GM12874 (cell line): ENCODE measurements around the gene POFUT1.

Experiments used
- TF ChIP-seq, protein P1 (sequence below): IDR thresholded peaks from 2 replicates; pipeline ENCODE4 v1.5.1; 2011; ENCODE audit warnings: low read depth, mild to moderate bottlenecking, control low read depth, low read length, moderate library complexity; ENCODE audit not compliant: insufficient read depth

POFUT1 gene

DNA sequence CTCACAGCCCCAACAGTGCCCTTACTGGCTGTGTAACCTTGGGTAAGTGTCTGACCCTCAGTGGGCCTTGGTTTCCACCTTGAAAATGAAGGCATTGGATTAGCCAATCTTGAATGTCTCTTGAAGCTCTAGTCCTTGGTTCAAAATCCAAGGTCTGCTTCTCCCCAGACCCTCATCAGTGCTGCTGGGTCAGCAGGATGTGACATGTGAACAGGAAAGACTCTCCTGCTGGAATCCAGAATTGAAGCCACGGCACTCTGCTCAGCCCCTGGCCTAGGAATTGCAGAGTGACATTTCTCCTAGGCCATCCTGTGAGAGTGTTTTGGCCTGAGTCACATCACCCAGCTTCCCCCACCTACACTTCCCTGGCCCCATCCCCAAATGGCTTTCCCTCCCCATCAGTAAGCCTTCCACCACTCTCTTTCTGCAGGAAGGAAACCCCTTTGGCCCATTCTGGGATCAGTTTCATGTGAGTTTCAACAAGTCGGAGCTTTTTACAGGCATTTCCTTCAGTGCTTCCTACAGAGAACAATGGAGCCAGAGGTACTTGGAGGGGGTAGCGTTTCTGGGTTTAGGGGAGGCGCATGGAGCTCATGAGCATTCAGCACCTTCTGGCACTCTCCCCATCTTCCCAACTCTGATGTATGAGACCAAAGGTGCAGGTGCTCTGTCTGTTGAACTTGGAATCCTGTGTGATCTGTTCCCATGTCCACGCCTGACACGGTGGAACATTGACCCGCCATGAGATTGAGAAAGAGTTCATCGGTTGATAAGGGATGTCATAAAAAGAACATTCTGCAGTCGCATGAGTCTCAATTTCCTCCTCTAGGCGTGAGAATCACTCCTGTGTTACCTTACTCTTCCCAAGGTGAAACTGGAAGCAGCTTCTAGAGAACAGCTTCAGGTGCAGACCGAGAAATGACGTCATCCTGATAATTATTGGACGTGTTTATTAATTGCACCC, 8.8 kb downstream of the POFUT1 start:
- TF ChIP-seq, protein P1, sequence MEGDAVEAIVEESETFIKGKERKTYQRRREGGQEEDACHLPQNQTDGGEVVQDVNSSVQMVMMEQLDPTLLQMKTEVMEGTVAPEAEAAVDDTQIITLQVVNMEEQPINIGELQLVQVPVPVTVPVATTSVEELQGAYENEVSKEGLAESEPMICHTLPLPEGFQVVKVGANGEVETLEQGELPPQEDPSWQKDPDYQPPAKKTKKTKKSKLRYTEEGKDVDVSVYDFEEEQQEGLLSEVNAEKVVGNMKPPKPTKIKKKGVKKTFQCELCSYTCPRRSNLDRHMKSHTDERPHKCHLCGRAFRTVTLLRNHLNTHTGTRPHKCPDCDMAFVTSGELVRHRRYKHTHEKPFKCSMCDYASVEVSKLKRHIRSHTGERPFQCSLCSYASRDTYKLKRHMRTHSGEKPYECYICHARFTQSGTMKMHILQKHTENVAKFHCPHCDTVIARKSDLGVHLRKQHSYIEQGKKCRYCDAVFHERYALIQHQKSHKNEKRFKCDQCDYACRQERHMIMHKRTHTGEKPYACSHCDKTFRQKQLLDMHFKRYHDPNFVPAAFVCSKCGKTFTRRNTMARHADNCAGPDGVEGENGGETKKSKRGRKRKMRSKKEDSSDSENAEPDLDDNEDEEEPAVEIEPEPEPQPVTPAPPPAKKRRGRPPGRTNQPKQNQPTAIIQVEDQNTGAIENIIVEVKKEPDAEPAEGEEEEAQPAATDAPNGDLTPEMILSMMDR, result no peak

DNA sequence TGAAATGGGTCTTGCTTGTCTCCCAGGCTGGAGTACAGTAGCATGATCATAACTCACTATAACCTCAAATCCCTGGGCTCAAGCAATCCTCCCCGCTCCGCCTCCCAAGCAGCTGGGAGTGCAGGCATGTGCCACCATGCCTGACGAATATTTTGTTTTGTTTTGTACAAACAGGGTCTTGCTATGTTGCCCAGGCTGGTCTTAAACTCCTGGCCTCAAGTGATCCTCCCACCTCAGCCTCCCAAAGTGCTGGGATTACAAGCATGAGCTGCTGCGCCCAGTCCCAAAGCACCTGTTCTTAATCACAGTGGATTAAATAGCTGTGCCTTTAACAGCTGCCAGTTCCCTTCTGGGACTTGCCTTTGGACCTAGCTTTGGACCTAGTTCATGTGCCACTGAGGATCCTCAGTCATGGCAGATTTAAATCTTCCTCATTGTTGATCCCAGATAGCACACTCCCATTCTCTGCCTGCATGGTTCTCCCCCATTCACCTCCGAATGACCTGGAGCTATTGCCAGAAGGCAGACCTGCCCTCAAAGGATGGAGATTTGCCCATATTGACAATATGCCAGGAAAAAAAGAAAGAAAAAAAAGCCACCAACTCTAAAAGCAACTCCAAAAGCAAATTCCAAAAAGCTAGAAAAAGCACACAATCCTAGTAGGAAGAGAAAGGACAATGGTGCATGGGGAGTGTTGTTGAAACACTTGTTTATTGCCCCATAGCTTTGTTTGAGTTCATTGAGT, 10.6 kb downstream of the POFUT1 start:
- TF ChIP-seq, protein P1, result no peak

DNA sequence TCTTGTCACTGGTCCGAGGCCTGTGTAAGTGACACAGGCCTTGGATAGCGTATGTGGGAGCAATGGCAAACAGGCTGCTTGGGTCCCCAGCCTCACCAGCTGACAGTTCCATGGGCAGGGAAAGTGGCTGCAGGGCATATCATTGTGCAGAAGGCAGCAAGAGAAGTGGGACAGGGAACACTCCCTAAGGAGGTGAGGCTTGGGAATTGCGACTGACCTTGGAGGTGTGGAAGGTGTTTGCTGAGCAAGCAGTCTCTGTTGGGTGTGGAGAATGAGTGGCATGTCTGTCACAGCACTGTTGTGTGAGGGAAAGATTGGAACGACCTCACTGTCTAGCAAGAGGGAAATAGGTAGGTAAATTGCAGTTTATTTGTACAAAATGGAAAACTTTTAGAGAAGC, 16.8 kb downstream of the POFUT1 start:
- TF ChIP-seq, protein P1, result no peak

DNA sequence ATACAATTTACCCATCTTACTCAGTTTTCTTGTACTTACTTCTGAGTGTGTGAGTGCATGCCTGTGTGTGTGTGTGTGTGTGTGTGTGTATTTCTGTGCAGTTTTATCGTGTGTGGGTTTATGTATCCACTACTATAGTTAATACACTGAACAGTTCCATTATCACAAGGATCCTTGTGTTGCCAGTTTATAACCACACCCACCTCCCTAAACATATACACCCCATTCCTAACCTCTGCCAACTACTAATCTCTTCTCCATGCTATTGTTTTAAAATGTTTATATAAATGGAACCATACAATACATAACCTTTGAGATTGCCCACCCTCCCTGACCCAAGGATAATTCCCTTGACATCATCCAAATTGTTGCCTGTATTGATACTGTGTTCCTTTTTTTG, 18.7 kb downstream of the POFUT1 start:
- TF ChIP-seq, protein P1, result no peak

DNA sequence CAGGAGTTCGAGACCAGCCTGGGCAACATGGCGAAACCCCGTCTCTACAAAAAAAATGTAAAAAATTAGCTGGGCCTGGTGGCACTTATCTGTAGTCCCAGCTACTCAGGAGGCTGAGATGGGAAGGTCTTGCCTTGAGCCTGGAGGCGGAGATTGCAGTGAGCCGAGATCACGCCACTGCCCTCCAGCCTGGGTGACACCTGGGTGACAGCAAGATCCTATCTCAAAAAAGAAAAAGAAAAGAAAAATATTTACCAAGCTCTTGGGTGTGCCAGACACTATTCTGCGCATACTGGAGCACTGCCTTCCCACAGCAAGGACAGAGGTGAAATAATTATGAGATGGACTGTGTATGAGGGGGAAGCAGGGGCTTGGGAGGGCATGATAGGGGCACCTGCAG, 19.6 kb downstream of the POFUT1 start:
- TF ChIP-seq, protein P1, result no peak

- TF ChIP-seq, protein P1, result no peak
Measured at GRCh38 chr20:32227744-32228688, 20.3 kb downstream of the POFUT1 start.
